KMS-11 (cell line): ENCODE results near the gene ZRANB3.

ENCODE experiments used
- H2AFZ ChIP-seq: fragments of 200-600 bp; sonication (generic); 2 replicates; pipeline ENCODE4 v1.6.1; 2016; ENCODE audit warnings: antibody characterized with exemption, mixed run types, low read depth
- H3K27ac ChIP-seq: fragments of 200-600 bp; sonication (generic); 2 replicates; pipeline ENCODE4 v1.6.1; 2016; ENCODE audit warnings: mild to moderate bottlenecking, mixed run types
- H3K27me3 ChIP-seq: fragments of 200-600 bp; sonication (generic); 2 replicates; pipeline ENCODE4 v1.6.1; 2017; ENCODE audit warnings: mild to moderate bottlenecking, low read depth, mixed run types, moderate library complexity; ENCODE audit not compliant: insufficient read depth
- H3K36me3 ChIP-seq: fragments of 200-600 bp; sonication (generic); 2 replicates; pipeline ENCODE4 v1.6.1; 2017; ENCODE audit warnings: mild to moderate bottlenecking, mixed run types; ENCODE audit not compliant: insufficient read depth
- H3K4me1 ChIP-seq: fragments of 200-600 bp; sonication (generic); 2 replicates; pipeline ENCODE4 v1.6.1; 2016; ENCODE audit warnings: mild to moderate bottlenecking, low read depth, mixed run types; ENCODE audit not compliant: poor library complexity, severe bottlenecking
- H3K4me2 ChIP-seq: fragments of 200-600 bp; sonication (generic); 2 replicates; pipeline ENCODE4 v1.7.0; 2016; ENCODE audit warnings: mild to moderate bottlenecking, mixed run types
- H3K4me3 ChIP-seq: fragments of 200-600 bp; sonication (generic); IDR thresholded peaks from 2 replicates; pipeline ENCODE4 v1.6.1; 2017; ENCODE audit warnings: low read depth, low read length, mixed read lengths; ENCODE audit not compliant: insufficient read depth
- H3K79me2 ChIP-seq: fragments of 200-600 bp; sonication (generic); 2 replicates; pipeline ENCODE4 v1.6.1; 2016; ENCODE audit warnings: low read depth, mixed run types; ENCODE audit not compliant: insufficient read depth
- H3K9ac ChIP-seq: fragments of 200-600 bp; sonication (generic); 2 replicates; pipeline ENCODE4 v1.6.1; 2016; ENCODE audit warnings: mild to moderate bottlenecking, mixed run types
- H4K20me1 ChIP-seq: fragments of 200-600 bp; sonication (generic); 2 replicates; pipeline ENCODE4 v1.6.1; 2016; ENCODE audit warnings: mild to moderate bottlenecking, mixed run types; ENCODE audit not compliant: insufficient read depth
- TF ChIP-seq, protein P1 (sequence below): fragments of 200-600 bp; sonication (generic); conservative IDR thresholded peaks from 2 replicates; pipeline ENCODE4 v1.6.1; 2017; ENCODE audit warnings: low read depth, mild to moderate bottlenecking, antibody characterized with exemption, low read length, moderate library complexity, mixed read lengths

ZRANB3 gene

DNA sequence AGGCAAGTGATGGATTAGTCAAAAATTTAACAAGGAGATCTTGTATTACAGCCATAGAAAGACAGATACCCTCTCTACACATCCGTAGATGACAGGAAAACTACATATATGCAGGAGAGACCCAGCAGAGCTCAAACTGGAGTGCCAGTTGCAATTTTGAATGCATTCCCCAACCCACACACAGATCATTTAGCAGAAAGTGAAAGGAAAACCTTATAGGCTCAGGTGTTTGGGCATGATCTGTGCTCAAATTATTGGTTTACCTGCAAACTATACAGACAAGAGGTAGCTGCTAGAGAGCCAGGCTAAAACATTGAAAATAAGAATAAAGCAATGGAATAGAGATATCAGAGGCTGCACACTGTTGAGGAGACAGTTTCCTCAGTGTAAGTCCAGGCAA is 427.2 kb downstream of the ZRANB3 start:
- H3K36me3 ChIP-seq, result no peaks in the 10 kb centered on the region
- no peaks in the 10 kb centered on the region for H3K4me1 ChIP-seq
- no peak overlapping the region for H3K9ac ChIP-seq
- H3K4me2 ChIP-seq, result no peak overlapping the region
- H4K20me1 ChIP-seq, result no peaks in the 10 kb centered on the region
- TF ChIP-seq, protein P1, sequence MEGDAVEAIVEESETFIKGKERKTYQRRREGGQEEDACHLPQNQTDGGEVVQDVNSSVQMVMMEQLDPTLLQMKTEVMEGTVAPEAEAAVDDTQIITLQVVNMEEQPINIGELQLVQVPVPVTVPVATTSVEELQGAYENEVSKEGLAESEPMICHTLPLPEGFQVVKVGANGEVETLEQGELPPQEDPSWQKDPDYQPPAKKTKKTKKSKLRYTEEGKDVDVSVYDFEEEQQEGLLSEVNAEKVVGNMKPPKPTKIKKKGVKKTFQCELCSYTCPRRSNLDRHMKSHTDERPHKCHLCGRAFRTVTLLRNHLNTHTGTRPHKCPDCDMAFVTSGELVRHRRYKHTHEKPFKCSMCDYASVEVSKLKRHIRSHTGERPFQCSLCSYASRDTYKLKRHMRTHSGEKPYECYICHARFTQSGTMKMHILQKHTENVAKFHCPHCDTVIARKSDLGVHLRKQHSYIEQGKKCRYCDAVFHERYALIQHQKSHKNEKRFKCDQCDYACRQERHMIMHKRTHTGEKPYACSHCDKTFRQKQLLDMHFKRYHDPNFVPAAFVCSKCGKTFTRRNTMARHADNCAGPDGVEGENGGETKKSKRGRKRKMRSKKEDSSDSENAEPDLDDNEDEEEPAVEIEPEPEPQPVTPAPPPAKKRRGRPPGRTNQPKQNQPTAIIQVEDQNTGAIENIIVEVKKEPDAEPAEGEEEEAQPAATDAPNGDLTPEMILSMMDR, result no peak
- H3K27me3 ChIP-seq, result no peaks in the 10 kb centered on the region
- H3K4me3 ChIP-seq, result no peak overlapping the region
- no peak overlapping the region for H2AFZ ChIP-seq
- H3K79me2 ChIP-seq, result no peaks in the 10 kb centered on the region
- H3K27ac ChIP-seq, result no peak overlapping the region

DNA sequence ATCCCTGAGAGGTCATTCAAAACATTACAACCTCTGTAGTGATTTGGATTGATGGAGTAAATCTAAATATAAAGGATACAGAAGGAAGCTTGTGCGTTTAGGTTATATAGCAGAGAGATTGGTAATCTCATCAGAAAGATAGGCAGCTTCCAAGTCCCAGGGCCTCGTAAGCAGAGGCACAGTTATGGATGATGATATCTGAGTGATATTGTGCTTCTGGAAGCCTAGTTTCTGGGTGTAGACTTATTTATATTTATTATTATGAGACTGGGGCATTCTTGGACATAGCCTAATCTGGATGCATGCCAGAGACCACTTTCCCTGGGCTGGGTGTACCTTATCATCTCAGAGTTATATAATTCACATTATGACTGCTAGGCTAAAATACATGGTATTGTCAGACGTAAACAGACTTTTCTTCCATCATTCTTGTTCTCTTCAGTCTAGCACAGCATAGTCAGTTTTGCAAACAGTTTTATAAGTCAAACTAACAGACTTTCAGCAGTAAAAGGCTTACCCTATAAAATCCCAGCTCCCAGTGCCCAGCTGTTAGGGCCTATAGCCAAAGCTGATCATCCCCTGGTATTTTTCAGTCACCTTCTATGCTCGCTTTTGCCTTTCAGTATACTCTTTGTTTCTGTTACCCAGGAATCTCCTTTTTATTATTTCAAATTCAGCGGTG is 431.1 kb downstream of the ZRANB3 start:
- no peak overlapping the region for H2AFZ ChIP-seq
- no peak overlapping the region for H3K4me3 ChIP-seq
- no peak overlapping the region for H3K9ac ChIP-seq
- H3K79me2 ChIP-seq, result no peaks in the 10 kb centered on the region
- peaks cover 12% of the 10 kb centered on the region for H3K4me1 ChIP-seq
- no peaks in the 10 kb centered on the region for H3K27me3 ChIP-seq
- no peaks in the 10 kb centered on the region for H4K20me1 ChIP-seq
- TF ChIP-seq, protein P1, result no peak
- H3K36me3 ChIP-seq, result no peaks in the 10 kb centered on the region
- no peak overlapping the region for H3K4me2 ChIP-seq
- no peak overlapping the region for H3K27ac ChIP-seq

DNA sequence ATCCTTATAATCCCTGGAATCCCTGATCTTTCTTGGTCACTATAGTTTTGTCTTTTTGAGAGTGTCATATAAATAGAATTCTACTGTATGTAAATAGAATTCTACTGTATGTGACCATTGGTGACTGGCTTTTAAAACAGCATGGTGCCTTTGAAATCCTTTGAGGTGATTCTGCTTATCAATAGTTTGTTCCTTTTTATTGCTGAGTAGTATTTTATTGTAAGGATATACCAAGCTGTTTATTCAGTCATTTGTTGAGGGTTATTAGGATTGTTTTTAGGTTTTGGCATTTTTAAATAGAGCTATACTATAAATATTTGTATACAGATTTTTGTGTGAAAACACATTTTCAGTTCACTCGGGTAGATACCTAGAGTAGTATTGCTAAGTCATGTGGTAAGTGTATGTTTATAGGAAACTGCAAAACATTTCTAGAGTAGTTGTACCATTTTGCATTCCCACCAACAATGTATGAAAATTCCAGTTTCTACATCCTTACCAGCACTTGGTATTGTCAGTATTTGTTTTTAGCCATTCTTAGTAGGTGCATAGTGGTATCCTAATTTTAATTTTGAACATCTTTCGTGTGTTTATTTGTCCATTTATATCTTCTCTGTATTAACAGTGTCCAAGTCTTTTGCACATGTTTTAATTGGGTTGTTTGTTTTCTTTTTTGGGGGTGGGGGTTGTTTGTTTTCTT is 433.3 kb downstream of the ZRANB3 start:
- TF ChIP-seq, protein P1, result no peak
- H3K9ac ChIP-seq, result no peak overlapping the region
- no peak overlapping the region for H3K27ac ChIP-seq
- H2AFZ ChIP-seq, result no peak overlapping the region
- no peak overlapping the region for H3K4me2 ChIP-seq
- H3K27me3 ChIP-seq, result no peaks in the 10 kb centered on the region
- H3K36me3 ChIP-seq, result no peaks in the 10 kb centered on the region
- no peak overlapping the region for H3K4me3 ChIP-seq
- no peaks in the 10 kb centered on the region for H4K20me1 ChIP-seq
- H3K79me2 ChIP-seq, result no peaks in the 10 kb centered on the region
- peaks cover 14% of the 10 kb centered on the region for H3K4me1 ChIP-seq

DNA sequence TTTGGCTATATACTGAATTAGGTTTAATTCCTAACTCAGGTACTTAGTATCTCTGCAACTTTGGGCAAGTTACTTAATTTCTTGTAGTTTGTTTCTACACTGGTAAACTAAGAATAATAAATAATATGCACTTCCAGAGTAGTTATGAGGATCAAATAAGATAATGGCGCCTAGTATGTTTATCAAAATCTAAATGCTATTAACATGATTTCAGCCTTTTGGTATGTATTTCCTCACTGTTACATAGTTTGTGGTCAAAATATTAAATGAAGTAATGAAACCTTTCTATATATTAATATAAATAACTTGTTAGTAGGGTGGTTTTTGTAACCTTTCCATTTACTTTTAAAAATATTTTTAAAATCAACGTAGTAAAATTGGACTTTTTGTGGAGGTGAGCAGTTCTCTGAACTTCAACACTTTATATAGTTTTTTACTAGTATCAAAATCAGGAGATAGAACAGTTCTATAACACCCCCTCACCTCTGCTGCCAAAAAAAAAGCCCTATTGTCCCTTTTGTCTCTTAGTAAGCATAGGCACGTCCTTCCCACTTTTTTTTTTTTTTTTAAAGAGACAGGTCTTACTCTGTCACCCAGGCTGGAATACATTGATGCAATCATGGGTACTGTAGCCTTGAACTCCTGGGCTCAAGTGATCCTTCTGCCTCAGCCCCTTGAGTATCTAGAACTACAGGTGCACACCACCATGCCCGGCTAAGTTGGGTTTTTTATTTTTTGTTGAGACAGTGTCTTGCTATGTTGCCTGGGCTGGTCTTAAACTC is 434.2 kb downstream of the ZRANB3 start:
- Histone ChIP-seq H3K79me2 (no peaks in the 10 kb centered on the region), H3K4me3 (no peak overlapping the region), H3K9ac (no peak overlapping the region), H3K36me3 (no peaks in the 10 kb centered on the region), H2AFZ (no peak overlapping the region), H3K27ac (no peak overlapping the region), H3K4me2 (no peak overlapping the region), H4K20me1 (no peaks in the 10 kb centered on the region), H3K27me3 (no peaks in the 10 kb centered on the region), H3K4me1 (peaks cover 14% of the 10 kb centered on the region)
- TF ChIP-seq, protein P1, result no peak
